BJ (cell line): Measurements from ENCODE around the gene SBK3. TPM values are rescaled to one million over a fixed set of nuclear protein-coding genes. Genes with fewer than 3 reads are reported as not detected.
"Not testable (repeated sequence)": the region's sequence is repeated elsewhere in the genome, so short reads cannot be mapped to it uniquely, and the experiment has no call there.

ENCODE experiments used
- CTCF ChIA-PET: fragments of 350-600 bp; formaldehyde crosslinking; extraction: SDS; loops from one replicate; lab custom pipeline; 2021; ENCODE audit warnings: antibody characterized with exemption, inconsistent platforms; lab: Yijun Ruan, JAX
- POLR2A ChIA-PET: fragments of 300-600 bp; sonication (Branson Sonifier 250); formaldehyde crosslinking; extraction: SDS; loops from one replicate; lab custom pipeline; 2021; ENCODE audit warnings: antibody characterized with exemption; lab: Charles Lee
- DNase-seq: peaks from one replicate; pipeline ENCODE4 v3.0.0-alpha.2; 2011; ENCODE audit warnings: low read depth
- H3K27me3 ChIP-seq: 2 replicates; pipeline ENCODE4 v1.6.0; 2011; ENCODE audit warnings: low read length; ENCODE audit not compliant: control insufficient read depth, insufficient read depth
- H3K36me3 ChIP-seq: 2 replicates; pipeline ENCODE4 v1.5.1; 2011; ENCODE audit warnings: low read length; ENCODE audit not compliant: control insufficient read depth, insufficient read depth
- H3K4me3 ChIP-seq: 2 replicates; pipeline ENCODE4 v1.5.1; 2011; ENCODE audit warnings: low read depth, mild to moderate bottlenecking, control low read depth, low read length
- CTCF ChIP-seq: IDR thresholded peaks from 2 replicates; pipeline ENCODE4 v1.5.1; 2011; ENCODE audit warnings: low read depth, mild to moderate bottlenecking, control low read depth, inconsistent platforms, low read length, moderate library complexity; ENCODE audit not compliant: insufficient read depth
- polyA plus RNA-seq: library from polyadenylated mRNA; depleted of rRNA; stranded (reverse); fragments of >200 nt; gene quantifications from 2 replicates; pipeline ENCODE4 v1.2.3, GENCODE V29; 2011

SBK3 gene
- polyA plus RNA-seq, 1 experiment: 0.11 TPM

- Histone ChIP-seq H3K27me3 (no peaks in the 10 kb centered on the region), H3K4me3 (no peak overlapping the region), H3K36me3 (peaks cover 25% of the 10 kb centered on the region)
- ChIA-PET POLR2A (no interaction called here), CTCF (interaction anchor here (1.4 to 3.1 kb wide), 2 partner anchors 12 to 130 kb away, joined by 3 to 106 read pairs; partner anchors contain the start of gene SSC5D)
- no peak for TF ChIP-seq CTCF
- DNase-seq: no peak
Observed at GRCh38 chr19:55502197-55502952, 43.0 kb downstream of the SBK3 start.

- POLR2A ChIA-PET: no interaction called here
- no peak for DNase-seq
- no peak for TF ChIP-seq CTCF
- H3K36me3 ChIP-seq: peaks cover 25% of the 10 kb centered on the region
- no peaks in the 10 kb centered on the region for H3K27me3 ChIP-seq
- H3K4me3 ChIP-seq: no peak overlapping the region
- CTCF ChIA-PET: interaction anchor here (0.9 kb wide), 1 partner anchor 33 kb away, joined by 4 read pairs; no protein-coding TSS in a partner anchor
Observed at GRCh38 chr19:55500368-55500952, 44.9 kb downstream of the SBK3 start.

- no peak for DNase-seq
- Histone ChIP-seq H3K4me3 (no peak overlapping the region), H3K27me3 (no peaks in the 10 kb centered on the region), H3K36me3 (peaks cover 23% of the 10 kb centered on the region)
- POLR2A ChIA-PET: no interaction called here
- CTCF ChIA-PET: interaction anchor here (1.5 to 2.7 kb wide), 2 partner anchors 31 to 80 kb away, joined by 4 to 11 read pairs; no protein-coding TSS in a partner anchor
- TF ChIP-seq CTCF: no peak
Observed at GRCh38 chr19:55498246-55498840, 47.0 kb downstream of the SBK3 start.

- ChIA-PET CTCF (interaction anchor here (1.5 to 2.7 kb wide), 2 partner anchors 30 to 79 kb away, joined by 4 to 11 read pairs; no protein-coding TSS in a partner anchor), POLR2A (no interaction called here)
- peaks cover 23% of the 10 kb centered on the region for H3K36me3 ChIP-seq
Observed at GRCh38 chr19:55497763-55498162, 47.6 kb downstream of the SBK3 start.

GRCh38 chr19:55496820-55497219 is 48.5 kb downstream of the SBK3 start:
- not testable (repeated sequence) for H3K4me3 ChIP-seq, DNase-seq, H3K27me3 ChIP-seq
- peaks cover 22% of the 10 kb centered on the region for H3K36me3 ChIP-seq
- CTCF ChIA-PET: interaction anchor here (5.9 kb wide), 1 partner anchor 29 kb away, joined by 45 read pairs; no protein-coding TSS in a partner anchor
- POLR2A ChIA-PET: interaction anchor here (0.7 kb wide), 1 partner anchor 20 kb away, joined by 27 read pairs; no protein-coding TSS in a partner anchor

More at GRCh38 chr19:55497763-55498162, 47.6 kb downstream of the SBK3 start:
- Histone ChIP-seq H3K27me3 (no peaks in the 10 kb centered on the region), H3K4me3 (no peak overlapping the region)
- TF ChIP-seq CTCF: no peak
- no peak for DNase-seq
